ENCODE results near the gene CCL20. TPM values are rescaled to one million over a fixed set of nuclear protein-coding genes. Genes with fewer than 3 reads are reported as not detected.
A peak's percentile ranks its signal among the peaks of the same experiment; 100 is the strongest.

CCL20 gene
- total RNA-seq, 2 experiments from 2014 or later: 1.5 to 2.2 TPM

GRCh38 chr2:227846831-227847230 is 33.2 kb downstream of the CCL20 start:
- POLR2A ChIA-PET: interaction anchor here (0.6 kb wide), 1 partner anchor 22 kb away, joined by 3 read pairs; no protein-coding TSS in a partner anchor
- Mint-ChIP-seq H3K27me3 (peaks cover 6% of the 10 kb centered on the region), H3K9me3 (no peaks in the 10 kb centered on the region), H3K27ac (peak overlapping the region; percentile 72), H3K4me1 (ENCODE audit: low read depth) (peaks cover 18% of the 10 kb centered on the region), H3K36me3 (ENCODE audit: low read depth) (no peaks in the 10 kb centered on the region), H3K4me3 (peak overlapping the region; percentile 31)
- no peaks in the 10 kb centered on the region for H3K36me3 ChIP-seq (ENCODE audit: insufficient read depth, low read length)
- intact Hi-C loops (cut with DNase I, micrococcal nuclease): no loop called here
- no peak overlapping the region for H3K4me3 ChIP-seq (ENCODE audit: low read length)
- CTCF ChIA-PET: no interaction called here
- no peaks in the 10 kb centered on the region for H3K9me3 ChIP-seq (ENCODE audit: control insufficient read depth in 1 of 2, insufficient read depth in 1 of 2, low read length in 2 of 2)
- ATAC-seq (ENCODE audit: poor library complexity): no peak
- no peaks in the 10 kb centered on the region for H3K27me3 ChIP-seq (ENCODE audit: control insufficient read depth in 1 of 2, insufficient read depth in 2 of 2, low read length in 2 of 2)
- H3K27ac ChIP-seq (ENCODE audit: low read depth in 1 of 2, low read length in 2 of 2): no peak overlapping the region
- TF ChIP-seq CTCF (IDR thresholded peaks at IDR 0.05): no peak
- DNase-seq: no peak
- peaks cover 21% of the 10 kb centered on the region for H3K4me1 ChIP-seq (ENCODE audit: insufficient read depth, low read length)

- H3K4me3 Mint-ChIP-seq: peak overlapping the region; percentile 70
- H3K4me1 Mint-ChIP-seq (ENCODE audit: low read depth): peaks cover 18% of the 10 kb centered on the region
- H3K4me1 ChIP-seq (ENCODE audit: insufficient read depth, low read length): peaks cover 21% of the 10 kb centered on the region
- no peaks in the 10 kb centered on the region for H3K36me3 Mint-ChIP-seq (ENCODE audit: low read depth)
- H3K9me3 Mint-ChIP-seq: no peaks in the 10 kb centered on the region
- CTCF ChIA-PET: no interaction called here
- no peak for DNase-seq
- TF ChIP-seq CTCF (IDR thresholded peaks at IDR 0.05): no peak
- intact Hi-C loops (cut with DNase I, micrococcal nuclease): no loop called here
- H3K4me3 ChIP-seq (ENCODE audit: low read length): peak overlapping the region; percentile 24
- no peaks in the 10 kb centered on the region for H3K27me3 ChIP-seq (ENCODE audit: control insufficient read depth in 1 of 2, insufficient read depth in 2 of 2, low read length in 2 of 2)
- POLR2A ChIA-PET: no interaction called here
- H3K36me3 ChIP-seq (ENCODE audit: insufficient read depth, low read length): no peaks in the 10 kb centered on the region
- no peaks in the 10 kb centered on the region for H3K9me3 ChIP-seq (ENCODE audit: control insufficient read depth in 1 of 2, insufficient read depth in 1 of 2, low read length in 2 of 2)
- H3K27ac Mint-ChIP-seq: peak overlapping the region; percentile 81
- peaks cover 8% of the 10 kb centered on the region for H3K27me3 Mint-ChIP-seq
- peak overlapping the region in 1 of 2 donors; percentile 54 for H3K27ac ChIP-seq (ENCODE audit: low read depth in 1 of 2, low read length in 2 of 2)
- no peak for ATAC-seq (ENCODE audit: poor library complexity)
Measured at GRCh38 chr2:227848146-227848545, 34.5 kb downstream of the CCL20 start.

GRCh38 chr2:227848586-227848985 is 34.9 kb downstream of the CCL20 start:
- ChIA-PET POLR2A (no interaction called here), CTCF (no interaction called here)
- Mint-ChIP-seq H3K27me3 (peaks cover 10% of the 10 kb centered on the region), H3K36me3 (ENCODE audit: low read depth) (no peaks in the 10 kb centered on the region), H3K9me3 (no peaks in the 10 kb centered on the region), H3K4me1 (ENCODE audit: low read depth) (peaks cover 18% of the 10 kb centered on the region), H3K27ac (peak overlapping the region; percentile 81), H3K4me3 (peak overlapping the region; percentile 70)
- Histone ChIP-seq H3K4me3 (ENCODE audit: low read length) (peak overlapping the region; percentile 24), H3K9me3 (ENCODE audit: control insufficient read depth in 1 of 2, insufficient read depth in 1 of 2, low read length in 2 of 2) (no peaks in the 10 kb centered on the region), H3K36me3 (ENCODE audit: insufficient read depth, low read length) (no peaks in the 10 kb centered on the region), H3K27ac (ENCODE audit: low read depth in 1 of 2, low read length in 2 of 2) (peak overlapping the region; percentile 54 to 57), H3K4me1 (ENCODE audit: insufficient read depth, low read length) (peaks cover 21% of the 10 kb centered on the region), H3K27me3 (ENCODE audit: control insufficient read depth in 1 of 2, insufficient read depth in 2 of 2, low read length in 2 of 2) (no peaks in the 10 kb centered on the region)
- peak; percentile 80 for ATAC-seq (ENCODE audit: poor library complexity)
- no peak for TF ChIP-seq CTCF (IDR thresholded peaks at IDR 0.05)
- DNase-seq: peak in 3 of 14 experiments; percentile 71 to 82 (median 71)
- intact Hi-C loops (cut with DNase I, micrococcal nuclease): no loop called here
